Retinal pigment epithelial cell (primary cell): ENCODE data around the gene PLOD3.

ENCODE experiments used
- DNase-seq: peaks from one replicate; pipeline ENCODE4 v3.0.0-alpha.2; 2010; ENCODE audit warnings: low read depth
- H3K4me3 ChIP-seq: 2 replicates; pipeline ENCODE4 v1.5.1; 2011; ENCODE audit warnings: mild to moderate bottlenecking, low read length, control low read depth, moderate library complexity
- CTCF ChIP-seq: conservative IDR thresholded peaks from 2 replicates; pipeline ENCODE4 v1.5.1; 2011; ENCODE audit warnings: low read depth, low read length, control low read depth, inconsistent platforms

The PLOD3 gene

DNA sequence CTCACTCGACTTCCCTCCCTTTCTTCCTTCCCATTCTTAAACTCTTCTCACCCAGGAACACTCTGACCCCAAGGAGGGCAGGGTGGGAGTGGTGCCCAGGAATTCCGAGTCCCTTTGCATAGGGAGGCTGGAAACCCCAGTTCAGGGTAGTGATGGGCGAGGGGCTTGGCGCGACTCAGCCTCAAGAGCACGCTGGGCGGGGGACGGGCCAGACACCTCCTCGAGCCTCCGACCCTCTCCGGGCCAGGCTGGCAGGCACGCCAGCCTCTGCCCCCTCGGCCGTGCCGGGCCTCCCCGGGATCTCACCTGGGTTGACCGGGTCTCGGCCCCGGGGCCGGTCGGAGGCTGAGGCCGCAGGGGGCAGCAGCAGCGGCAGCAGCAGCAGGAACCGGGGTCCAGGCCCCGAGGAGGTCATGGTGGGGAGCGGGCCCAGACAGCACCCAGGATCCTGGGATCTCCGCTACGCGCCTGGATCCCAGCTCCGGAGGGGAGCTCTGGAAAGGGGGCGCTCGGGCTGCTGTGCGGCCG, 457 bp downstream of the PLOD3 start:
- no peak for DNase-seq
- H3K4me3 ChIP-seq = peak overlapping the region; percentile 96
- TF ChIP-seq CTCF = peak; percentile 7

- no peak for DNase-seq
- no peak for TF ChIP-seq CTCF
These were observed 1.2 kb downstream of the PLOD3 start for GRCh38 chr7:101216001-101216859.

GRCh38 chr7:101212014-101212413, 5.4 kb downstream of the PLOD3 start:
- no peak for DNase-seq
- TF ChIP-seq CTCF = no peak
- H3K4me3 ChIP-seq = no peak overlapping the region

More at GRCh38 chr7:101216001-101216859, 1.2 kb downstream of the PLOD3 start:
- H3K4me3 ChIP-seq = peak overlapping the region; percentile 96

DNA sequence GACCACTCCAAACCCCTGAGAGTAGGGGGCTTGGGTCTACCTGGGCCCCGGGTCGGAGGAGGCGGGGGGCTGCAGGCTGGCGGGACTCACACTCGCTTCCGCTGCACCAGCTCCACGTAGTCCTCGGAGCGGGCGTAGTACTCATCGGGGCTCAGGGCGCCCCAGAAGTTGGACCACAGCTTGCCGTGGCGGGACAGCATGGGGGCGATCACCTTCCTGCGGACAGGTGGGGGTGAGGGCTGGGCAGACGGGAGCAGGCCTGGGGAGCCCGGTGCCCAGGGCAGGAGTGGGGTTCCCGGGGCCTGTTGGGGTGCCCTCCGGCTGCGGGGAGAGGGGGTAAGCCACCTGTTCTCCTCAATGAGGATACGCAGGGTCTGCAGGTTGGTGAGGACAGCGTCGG, 5.9 kb downstream of the PLOD3 start:
- TF ChIP-seq CTCF = no peak
- DNase-seq = no peak
- no peak overlapping the region for H3K4me3 ChIP-seq

DNA sequence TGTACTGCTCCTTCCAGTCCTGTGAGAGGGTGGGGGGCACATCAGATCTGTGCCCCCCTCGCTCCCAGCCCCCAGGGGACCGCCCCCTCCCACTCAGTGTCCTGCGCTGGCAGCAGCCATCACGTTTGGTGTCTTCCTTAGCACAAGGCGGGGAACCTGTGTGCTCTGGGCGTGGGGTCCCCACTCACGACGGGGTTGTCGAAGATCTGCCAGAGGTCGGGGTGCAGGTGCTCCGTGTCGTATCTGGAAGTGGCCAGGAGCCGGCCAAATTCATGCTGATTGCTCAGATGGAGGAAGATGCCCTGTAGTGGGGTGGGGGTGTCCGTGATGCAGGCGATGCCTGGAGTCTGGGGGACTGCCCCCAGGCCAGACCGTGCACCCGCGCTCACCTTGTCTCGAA, 7.2 kb downstream of the PLOD3 start:
- H3K4me3 ChIP-seq = no peak overlapping the region
- TF ChIP-seq CTCF = no peak
- DNase-seq = no peak

DNA sequence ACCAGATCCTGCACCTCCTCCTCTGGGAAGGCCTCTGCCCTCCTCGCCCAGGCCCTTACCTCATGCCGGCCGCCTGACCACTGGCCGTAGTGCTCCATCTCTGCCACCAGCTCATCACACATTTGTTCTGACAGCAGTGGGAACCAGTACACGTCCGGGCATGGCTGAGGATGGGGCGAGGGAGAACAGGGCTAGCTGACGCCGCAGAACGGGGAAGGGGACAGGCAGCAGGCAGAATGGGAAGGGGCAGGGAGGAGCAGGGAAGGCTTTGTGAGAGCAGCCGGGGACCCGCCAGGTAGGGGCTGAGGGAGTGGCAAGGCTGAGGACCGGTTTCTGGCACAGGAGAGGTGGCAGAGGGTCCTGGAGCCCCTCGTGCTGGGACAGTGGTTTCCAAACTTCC, 8.6 kb downstream of the PLOD3 start:
- no peak overlapping the region for H3K4me3 ChIP-seq
- DNase-seq = no peak

More for the DNA sequence above, 8.6 kb downstream of the PLOD3 start:
- TF ChIP-seq CTCF = no peak
